HT-29 (cell line): ENCODE data around the gene OPTC. TPM values are rescaled to one million over a fixed set of nuclear protein-coding genes. Genes with fewer than 3 reads are reported as not detected.
"Not testable (repeated sequence)": the region's sequence is repeated elsewhere in the genome, so short reads cannot be mapped to it uniquely, and the experiment has no call there.

Experiments used
- DNase-seq: peaks from one replicate; pipeline ENCODE4 v3.0.0-alpha.2; 2015; ENCODE audit warnings: low spot score
- total RNA-seq: library from RNA; depleted of rRNA; stranded (reverse); fragments of >200 nt; shearing (Covaris generic); gene quantifications from 2 replicates; pipeline ENCODE4 v1.2.3, GENCODE V29; 2014; rRNA removed

OPTC gene, protein sequence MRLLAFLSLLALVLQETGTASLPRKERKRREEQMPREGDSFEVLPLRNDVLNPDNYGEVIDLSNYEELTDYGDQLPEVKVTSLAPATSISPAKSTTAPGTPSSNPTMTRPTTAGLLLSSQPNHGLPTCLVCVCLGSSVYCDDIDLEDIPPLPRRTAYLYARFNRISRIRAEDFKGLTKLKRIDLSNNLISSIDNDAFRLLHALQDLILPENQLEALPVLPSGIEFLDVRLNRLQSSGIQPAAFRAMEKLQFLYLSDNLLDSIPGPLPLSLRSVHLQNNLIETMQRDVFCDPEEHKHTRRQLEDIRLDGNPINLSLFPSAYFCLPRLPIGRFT
- not detected in 2 replicates for total RNA-seq

DNA sequence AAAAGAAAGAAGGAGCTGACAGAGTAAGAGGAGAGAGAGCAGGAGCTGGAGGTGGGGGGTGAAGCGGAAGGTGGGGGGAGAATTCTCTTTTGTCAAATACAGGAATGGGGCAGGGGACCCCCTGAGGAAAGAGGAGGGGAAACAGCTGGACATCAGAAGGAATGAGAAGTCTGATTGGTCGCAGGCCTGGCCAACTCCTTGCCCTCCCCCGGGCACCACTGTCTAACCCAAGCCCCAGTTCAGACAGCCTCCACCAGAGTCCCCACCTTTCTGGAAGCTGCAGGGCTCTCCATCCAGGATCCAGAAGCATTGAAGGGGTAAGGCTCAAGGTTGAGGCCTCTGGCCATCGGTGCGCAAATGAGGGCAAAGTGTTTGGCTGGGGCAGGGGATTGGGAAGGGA, at the start of gene OPTC:
Gene OPTC (plus strand): TSS at position 253 of the 400 bp plus-strand sequence. CDS start 1,853 bp downstream, outside the sequence.
- no peak for DNase-seq

DNA sequence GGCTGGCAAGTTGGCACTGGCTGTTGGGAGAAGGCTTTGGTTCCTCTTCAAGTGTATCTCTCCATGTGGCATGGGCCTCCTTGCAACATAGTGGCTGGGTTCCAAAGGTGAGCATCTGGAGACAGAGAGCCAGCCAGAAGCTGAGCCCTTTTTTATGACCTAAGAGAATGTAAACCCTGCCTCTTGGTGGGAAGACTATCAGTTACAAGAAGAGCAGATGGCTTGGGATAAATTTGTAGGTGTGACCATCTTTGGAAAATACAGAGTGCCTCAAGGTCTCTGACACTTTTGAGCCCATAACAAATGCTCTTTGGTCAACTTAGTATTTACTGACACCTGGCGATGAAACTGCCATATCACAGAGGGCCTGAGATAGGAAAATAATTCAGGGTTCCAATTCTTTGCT, 49.8 kb upstream of the OPTC start:
- no peak for DNase-seq

GRCh38 chr1:203447151-203447550, 46.8 kb upstream of the OPTC start:
- DNase-seq, result no peak

GRCh38 chr1:203447598-203447997, 46.4 kb upstream of the OPTC start:
- DNase-seq, result not testable (repeated sequence)

DNA sequence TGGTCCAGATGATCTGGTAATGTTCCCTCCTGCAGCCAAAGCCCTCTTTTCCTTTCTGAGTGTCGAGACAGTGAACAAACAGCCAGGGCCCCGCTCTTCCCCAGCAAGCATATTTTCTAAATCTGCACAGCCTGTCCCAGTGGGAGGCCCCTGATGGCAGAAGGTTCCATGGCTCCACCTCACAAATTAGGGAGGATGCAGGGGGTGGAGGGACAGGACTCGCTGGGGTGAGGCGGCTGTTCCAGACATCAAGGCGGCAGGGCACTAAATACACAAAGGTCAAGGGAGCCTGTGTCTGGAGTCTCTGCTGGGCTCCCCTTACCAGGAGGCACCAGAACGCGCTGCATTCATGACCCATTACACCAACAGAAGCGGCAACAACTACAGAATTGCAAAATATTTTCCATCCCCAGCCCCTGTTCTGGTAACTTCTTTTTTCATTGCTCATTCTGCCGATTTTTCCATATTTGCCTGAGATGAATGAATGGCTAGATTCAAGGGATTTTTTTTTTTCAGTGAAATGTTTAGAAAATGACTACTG, 45.4 kb upstream of the OPTC start:
- DNase-seq, result no peak

DNA sequence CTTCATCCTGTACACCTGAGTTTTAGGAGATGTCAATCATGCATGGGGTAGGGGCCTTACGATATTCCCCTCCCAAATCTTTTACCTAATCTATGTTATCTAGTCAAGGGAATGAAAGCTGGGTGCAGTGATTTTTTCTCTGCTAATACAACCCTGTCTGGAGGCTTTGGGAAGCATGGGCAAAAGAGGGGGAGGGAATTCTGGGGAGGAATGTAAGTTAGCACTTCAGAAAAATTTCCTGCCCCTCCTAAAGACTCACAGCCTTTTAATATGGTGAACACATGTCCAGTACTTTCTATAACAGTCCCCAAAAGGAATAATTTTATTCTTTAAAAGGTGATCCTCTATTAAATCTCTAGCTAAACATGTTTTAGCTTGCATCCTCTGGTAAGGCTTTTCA, 44.0 kb upstream of the OPTC start:
- DNase-seq, result no peak

GRCh38 chr1:203450479-203451149, 43.3 kb upstream of the OPTC start:
- DNase-seq, result no peak

- DNase-seq, result no peak
Observed at GRCh38 chr1:203451836-203452784, 41.8 kb upstream of the OPTC start.

- DNase-seq, result no peak
Observed at GRCh38 chr1:203453016-203453415, 40.9 kb upstream of the OPTC start.

GRCh38 chr1:203453616-203454015, 40.3 kb upstream of the OPTC start:
- no peak for DNase-seq

- no peak for DNase-seq
Observed at GRCh38 chr1:203454986-203455471, 38.9 kb upstream of the OPTC start.

- no peak for DNase-seq
Observed at GRCh38 chr1:203455706-203456105, 38.2 kb upstream of the OPTC start.

DNA sequence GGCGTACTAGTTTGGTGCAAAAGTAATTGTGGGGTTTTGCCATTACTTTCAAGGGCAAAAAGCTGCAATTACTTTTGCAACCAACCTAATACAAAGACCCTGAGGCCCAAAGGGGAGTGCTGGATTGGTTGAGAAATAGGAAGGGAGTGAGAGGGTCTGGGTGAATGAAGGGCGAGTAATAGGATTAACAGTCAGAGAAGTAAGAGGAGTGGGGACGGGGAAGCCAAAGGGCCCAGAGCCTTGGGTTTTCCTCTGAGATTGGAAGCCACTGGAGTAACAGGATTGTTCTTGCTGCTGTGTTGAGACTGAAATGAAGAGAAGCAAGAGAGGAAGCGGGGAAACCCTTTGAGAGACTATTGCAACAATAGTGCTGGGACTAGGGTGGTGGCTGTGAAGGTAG, 37.4 kb upstream of the OPTC start:
- no peak for DNase-seq

DNA sequence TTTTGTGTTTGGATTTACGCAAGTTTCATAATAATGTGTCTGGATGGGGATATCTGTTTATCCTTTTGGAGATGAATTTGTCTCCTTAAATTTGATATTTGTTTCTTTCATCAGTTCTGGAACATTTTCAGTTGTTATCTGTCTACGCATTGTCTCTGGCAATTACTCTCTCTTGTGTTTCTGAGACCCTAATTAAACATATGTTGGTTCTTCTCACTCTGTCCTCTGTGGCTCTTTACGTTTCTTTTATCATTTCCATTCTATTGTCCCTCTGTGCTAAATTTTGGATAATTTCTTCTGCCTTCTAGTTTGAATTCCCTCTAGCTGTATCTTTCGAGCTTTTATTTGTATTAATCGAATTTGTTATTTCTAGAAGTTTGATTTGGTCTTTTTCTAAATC, 35.9 kb upstream of the OPTC start:
- DNase-seq, result no peak

- no peak for DNase-seq
Observed at GRCh38 chr1:203459671-203460201, 34.2 kb upstream of the OPTC start.

DNA sequence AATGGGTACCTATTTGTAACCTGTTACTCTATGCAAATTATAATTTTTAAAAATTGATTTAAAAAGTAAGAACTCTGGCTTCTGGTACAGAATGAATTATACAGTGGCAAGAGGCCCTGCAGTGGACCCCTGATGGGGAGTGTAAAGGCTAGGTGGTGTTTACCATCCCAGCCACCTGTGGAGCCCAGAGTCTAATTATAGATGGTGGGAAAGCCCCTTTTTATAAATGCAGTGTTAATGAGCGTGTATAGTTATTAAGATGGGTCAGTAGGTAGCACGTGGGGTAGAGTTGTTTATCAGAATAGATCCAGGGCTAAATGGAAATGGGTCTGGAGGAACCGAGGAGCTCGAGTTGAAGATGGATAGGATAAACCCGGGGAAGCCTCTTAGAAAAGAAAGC, 32.2 kb upstream of the OPTC start:
- DNase-seq, result no peak

- DNase-seq, result no peak
Observed at GRCh38 chr1:203462143-203462542, 31.8 kb upstream of the OPTC start.

DNA sequence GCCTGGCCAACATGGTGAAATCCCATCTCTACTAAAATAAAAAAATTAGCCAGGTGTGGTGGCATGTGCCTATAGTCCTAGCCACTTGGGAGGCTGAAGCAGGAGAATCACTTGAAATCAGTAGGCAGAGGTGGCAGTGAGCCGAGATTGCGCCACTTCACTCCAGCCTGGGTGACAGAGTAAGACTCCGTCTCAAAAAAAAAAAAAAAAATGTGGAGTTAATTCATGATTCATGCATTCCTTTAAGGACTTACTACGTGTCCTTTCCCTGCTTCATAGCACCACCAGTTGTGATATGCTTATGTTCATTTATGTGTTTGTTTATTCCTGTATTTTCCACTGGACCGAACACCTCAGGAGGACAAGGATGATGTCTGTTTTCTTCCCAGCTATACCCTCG, 31.1 kb upstream of the OPTC start:
- DNase-seq, result no peak

- no peak for DNase-seq
Observed at GRCh38 chr1:203463469-203464062, 30.4 kb upstream of the OPTC start.

- DNase-seq, result no peak
Observed at GRCh38 chr1:203464226-203464625, 29.7 kb upstream of the OPTC start.

GRCh38 chr1:203464743-203465142, 29.2 kb upstream of the OPTC start:
- DNase-seq, result no peak
